ENCODE results near the gene GPSM1.

GPSM1 gene

DNA sequence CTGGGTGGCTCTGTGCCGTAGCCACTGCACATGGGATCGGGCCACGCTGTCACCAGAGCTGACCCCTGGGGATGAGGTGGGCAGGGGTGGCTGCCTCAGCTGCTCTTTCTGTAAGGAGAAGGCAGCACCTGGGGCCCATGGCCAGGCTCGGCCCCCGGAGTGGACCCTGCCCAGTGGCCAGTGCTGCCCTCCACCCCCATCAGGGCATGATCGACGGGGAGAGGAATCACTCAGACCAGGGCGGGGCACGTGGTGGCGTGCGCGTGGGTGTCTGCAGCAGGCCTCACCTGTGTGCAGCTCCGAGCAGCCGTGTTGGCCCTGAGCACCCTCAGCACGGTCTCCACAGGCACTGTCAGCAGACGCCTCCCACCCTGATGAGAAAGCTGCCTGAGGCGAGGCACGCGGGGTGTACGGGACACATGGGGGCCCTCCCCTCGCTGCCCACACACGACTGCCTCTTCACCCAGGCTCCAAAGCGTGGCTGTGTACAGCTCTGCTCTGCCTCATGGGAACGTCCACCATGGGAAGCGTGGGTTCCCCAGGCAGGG is 54.7 kb downstream of the GPSM1 start:
- Histone ChIP-seq H3K27ac (ENCODE audit: low read length) (no peak overlapping the region), H2AFZ (ENCODE audit: low read depth, low read length) (no peak overlapping the region), H3K9me3 (ENCODE audit: insufficient read depth, low read length) (no peaks in the 10 kb centered on the region), H4K20me1 (ENCODE audit: insufficient read depth, low read length) (no peaks in the 10 kb centered on the region), H3K79me2 (ENCODE audit: low read length) (no peaks in the 10 kb centered on the region), H3K4me2 (ENCODE audit: low read length) (no peak overlapping the region), H3K36me3 (replicated peaks; ENCODE audit: low read depth, low read length) (peaks cover 37% of the 10 kb centered on the region), H3K27me3 (ENCODE audit: low read depth, low read length) (no peaks in the 10 kb centered on the region), H3K9ac (ENCODE audit: low read length) (no peak overlapping the region), H3K4me3 (ENCODE audit: low read length) (no peak overlapping the region), H3K4me1 (ENCODE audit: low read length) (no peaks in the 10 kb centered on the region)
- TF ChIP-seq EZH2phosphoT487 (IDR thresholded peaks at IDR 0.05; ENCODE audit: low read depth) (no peak), CTCF (IDR thresholded peaks at IDR 0.05; ENCODE audit: low read depth, low read length) (no peak)

GRCh38 chr9:136383436-136383835 is 56.1 kb downstream of the GPSM1 start:
- Histone ChIP-seq H3K9ac (ENCODE audit: low read length) (no peak overlapping the region), H4K20me1 (ENCODE audit: insufficient read depth, low read length) (no peaks in the 10 kb centered on the region), H3K36me3 (replicated peaks; ENCODE audit: low read depth, low read length) (peaks cover 49% of the 10 kb centered on the region)

GRCh38 chr9:136385015-136385414 is 57.7 kb downstream of the GPSM1 start:
- no peaks in the 10 kb centered on the region for H3K9me3 ChIP-seq (ENCODE audit: insufficient read depth, low read length)
- no peaks in the 10 kb centered on the region for H3K79me2 ChIP-seq (ENCODE audit: low read length)
- H3K27ac ChIP-seq (ENCODE audit: low read length): no peak overlapping the region
- no peak for TF ChIP-seq EZH2phosphoT487 (IDR thresholded peaks at IDR 0.05; ENCODE audit: low read depth)
- no peak for TF ChIP-seq CTCF (IDR thresholded peaks at IDR 0.05; ENCODE audit: low read depth, low read length)
- H3K36me3 ChIP-seq (replicated peaks; ENCODE audit: low read depth, low read length): peaks cover 64% of the 10 kb centered on the region
- no peak overlapping the region for H3K9ac ChIP-seq (ENCODE audit: low read length)
- no peaks in the 10 kb centered on the region for H3K4me1 ChIP-seq (ENCODE audit: low read length)
- no peak overlapping the region for H3K4me3 ChIP-seq (ENCODE audit: low read length)
- no peak overlapping the region for H3K4me2 ChIP-seq (ENCODE audit: low read length)
- no peak overlapping the region for H2AFZ ChIP-seq (ENCODE audit: low read depth, low read length)
- H4K20me1 ChIP-seq (ENCODE audit: insufficient read depth, low read length): no peaks in the 10 kb centered on the region
- H3K27me3 ChIP-seq (ENCODE audit: low read depth, low read length): no peaks in the 10 kb centered on the region

More at GRCh38 chr9:136383436-136383835, 56.1 kb downstream of the GPSM1 start:
- no peak overlapping the region for H3K27ac ChIP-seq (ENCODE audit: low read length)
- no peaks in the 10 kb centered on the region for H3K79me2 ChIP-seq (ENCODE audit: low read length)
- no peak overlapping the region for H3K4me3 ChIP-seq (ENCODE audit: low read length)
- TF ChIP-seq CTCF (IDR thresholded peaks at IDR 0.05; ENCODE audit: low read depth, low read length) (no peak), EZH2phosphoT487 (IDR thresholded peaks at IDR 0.05; ENCODE audit: low read depth) (no peak)
- H3K27me3 ChIP-seq (ENCODE audit: low read depth, low read length): no peaks in the 10 kb centered on the region
- H2AFZ ChIP-seq (ENCODE audit: low read depth, low read length): no peak overlapping the region
- no peak overlapping the region for H3K4me2 ChIP-seq (ENCODE audit: low read length)
- no peaks in the 10 kb centered on the region for H3K9me3 ChIP-seq (ENCODE audit: insufficient read depth, low read length)
- H3K4me1 ChIP-seq (ENCODE audit: low read length): no peaks in the 10 kb centered on the region

- Histone ChIP-seq H2AFZ (ENCODE audit: low read depth, low read length) (no peak overlapping the region), H3K9ac (ENCODE audit: low read length) (no peak overlapping the region), H3K4me1 (ENCODE audit: low read length) (no peaks in the 10 kb centered on the region), H3K36me3 (replicated peaks; ENCODE audit: low read depth, low read length) (peaks cover 62% of the 10 kb centered on the region), H3K79me2 (ENCODE audit: low read length) (no peaks in the 10 kb centered on the region), H3K4me2 (ENCODE audit: low read length) (no peak overlapping the region), H3K4me3 (ENCODE audit: low read length) (no peak overlapping the region), H4K20me1 (ENCODE audit: insufficient read depth, low read length) (no peaks in the 10 kb centered on the region), H3K9me3 (ENCODE audit: insufficient read depth, low read length) (no peaks in the 10 kb centered on the region), H3K27ac (ENCODE audit: low read length) (no peak overlapping the region), H3K27me3 (ENCODE audit: low read depth, low read length) (no peaks in the 10 kb centered on the region)
- no peak for TF ChIP-seq CTCF (IDR thresholded peaks at IDR 0.05; ENCODE audit: low read depth, low read length)
- no peak for TF ChIP-seq EZH2phosphoT487 (IDR thresholded peaks at IDR 0.05; ENCODE audit: low read depth)
Measured at GRCh38 chr9:136386018-136386417, 58.7 kb downstream of the GPSM1 start.
